ENCODE results near the gene RPS23.
"Not testable (repeated sequence)": the region's sequence is repeated elsewhere in the genome, so short reads cannot be mapped to it uniquely, and the experiment has no call there.

Gene RPS23

DNA sequence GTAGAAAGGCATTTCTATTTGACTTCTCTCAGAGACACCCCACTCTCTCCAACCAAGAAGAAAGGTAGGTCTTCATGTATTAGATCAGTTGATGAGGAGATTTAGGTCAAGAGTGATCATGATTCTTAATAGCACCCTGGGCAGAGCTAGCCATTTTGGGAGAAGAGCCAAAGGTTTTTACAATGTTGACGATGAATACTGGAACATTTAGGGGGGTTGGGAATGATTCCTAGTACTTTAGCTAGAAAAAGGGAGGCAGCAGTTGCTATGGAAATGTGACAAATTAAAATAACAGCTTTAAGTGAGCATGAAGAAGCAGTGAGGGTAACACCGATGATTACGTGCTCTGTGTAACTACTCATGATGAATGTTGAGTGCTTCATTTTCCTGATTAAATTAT is 9.5 kb upstream of the RPS23 start:
- no peak for DNase-seq

DNA sequence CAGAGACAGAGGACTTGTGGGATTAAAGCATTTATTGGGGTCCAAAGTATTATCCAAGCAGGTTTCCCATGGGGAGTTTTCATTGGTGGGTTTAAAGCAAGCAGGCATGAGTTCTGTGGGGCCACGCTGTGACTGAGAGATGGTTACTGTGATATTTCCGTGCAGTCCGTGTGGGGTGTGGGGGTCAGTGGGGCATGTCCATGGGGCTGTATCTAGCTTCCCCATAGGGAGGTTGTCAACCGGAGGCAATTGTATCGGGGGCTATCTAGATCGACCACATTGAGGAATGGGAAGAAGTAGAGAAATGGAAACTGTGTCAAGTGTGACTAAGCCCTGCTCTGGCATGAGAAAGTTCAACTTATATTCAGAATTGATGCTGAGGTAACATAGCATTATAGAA is 7.1 kb upstream of the RPS23 start:
- no peak for DNase-seq

DNA sequence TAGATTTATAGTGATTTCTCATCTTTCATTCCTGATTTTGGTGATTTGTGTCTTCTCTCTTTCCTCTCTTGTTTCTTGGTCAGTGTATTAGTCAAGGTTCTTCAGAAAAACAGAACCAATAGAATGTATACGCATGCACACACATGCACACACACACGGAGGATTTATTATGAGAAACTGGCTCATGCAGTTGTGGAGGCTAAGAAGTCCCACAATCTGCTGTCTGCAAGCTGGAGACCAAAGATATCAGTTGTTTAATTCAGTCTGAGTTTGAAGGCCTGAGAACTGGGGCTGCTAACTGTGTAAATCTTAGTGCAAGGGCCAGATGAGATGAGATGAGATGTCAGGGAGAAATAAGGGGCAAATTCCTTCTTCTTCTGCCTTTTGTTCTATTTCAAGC is 5.7 kb upstream of the RPS23 start:
- no peak for DNase-seq

DNA sequence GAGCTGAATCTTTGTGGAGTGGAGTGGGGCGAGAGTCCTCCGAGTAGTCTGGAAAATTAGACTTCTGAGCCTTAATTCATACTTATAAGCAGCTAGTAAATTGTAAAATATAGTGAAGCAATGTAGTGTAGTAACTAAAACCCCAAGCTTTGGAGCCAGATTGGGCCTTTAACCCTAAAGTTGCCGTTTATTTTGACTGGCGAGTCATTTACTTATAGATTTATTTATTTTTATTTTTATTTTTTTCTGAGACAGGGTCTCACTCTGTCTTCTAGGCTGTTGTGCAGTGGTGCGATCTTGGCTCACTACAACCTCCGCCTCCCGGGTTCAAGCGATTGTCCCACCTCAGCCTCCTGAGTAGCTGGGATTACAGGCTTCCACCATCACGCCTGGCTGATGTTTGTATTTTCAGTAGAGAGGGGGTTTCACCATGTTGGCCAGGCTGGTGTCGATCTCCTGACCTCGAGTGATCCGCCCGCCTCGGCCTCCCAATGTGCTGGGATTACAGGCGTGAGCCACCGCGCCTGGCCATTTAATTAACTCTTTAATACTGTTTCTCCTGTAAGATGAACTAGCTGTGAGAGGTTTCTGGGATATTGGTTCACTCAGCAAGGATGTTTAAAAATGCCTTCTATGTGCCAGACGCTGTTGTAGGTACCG is 687 bp upstream of the RPS23 start:
- DNase-seq: no peak

DNA sequence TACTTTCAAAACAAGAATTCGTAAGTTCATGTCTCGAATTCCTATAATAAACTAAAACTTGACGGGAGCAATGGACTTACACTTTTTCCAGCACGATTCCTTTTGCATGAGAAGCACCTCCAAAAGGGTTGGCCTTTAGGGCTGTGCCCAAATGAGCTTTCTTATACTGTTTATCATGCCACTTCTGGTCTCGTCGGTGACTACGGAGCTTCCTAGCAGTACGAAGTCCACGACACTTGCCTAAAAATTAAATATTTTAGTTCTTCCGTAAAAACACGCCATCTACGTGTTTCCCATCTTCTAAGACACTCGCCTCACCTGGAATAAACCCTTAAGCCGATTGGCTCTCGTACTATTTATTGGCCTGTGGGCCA is 554 bp downstream of the RPS23 start:
- no peak for DNase-seq

DNA sequence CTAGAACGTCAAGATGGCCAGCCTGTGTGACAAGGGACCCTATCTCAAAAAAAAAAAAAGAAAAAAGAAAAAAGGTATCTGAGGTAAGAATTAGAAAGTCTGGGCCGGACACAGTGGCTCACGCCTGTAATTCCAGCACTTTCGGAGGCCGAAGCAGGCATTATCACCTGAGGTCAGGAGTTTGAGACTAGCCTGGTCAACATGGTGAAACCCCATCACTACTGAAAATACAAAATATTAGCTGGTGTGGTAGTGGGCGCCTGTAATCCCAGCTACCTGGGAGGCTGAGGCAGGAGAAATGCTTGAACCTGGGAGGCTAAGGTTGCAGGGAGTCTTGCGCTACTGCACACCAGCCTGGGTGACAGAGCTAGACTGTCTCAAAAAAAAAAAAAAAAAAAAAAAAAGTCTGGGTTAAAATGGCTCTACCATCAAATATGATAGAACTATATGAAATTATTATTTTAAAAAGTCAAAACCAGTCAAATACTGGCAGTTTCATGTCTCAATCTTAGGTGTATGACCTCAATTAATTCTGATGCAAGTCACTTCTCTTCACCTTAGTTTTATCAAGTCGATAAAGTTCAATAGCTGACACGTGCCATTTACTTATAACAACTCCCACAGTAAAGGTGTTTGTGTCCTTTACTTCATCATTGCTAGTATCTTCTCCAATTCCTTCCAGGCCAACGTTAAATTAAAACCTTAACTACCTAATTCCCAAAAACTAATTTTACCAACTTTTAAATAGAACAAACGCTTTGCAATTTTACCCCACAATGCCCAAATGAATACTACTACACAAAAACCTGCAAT is 1.1 kb downstream of the RPS23 start:
- DNase-seq: no peak

DNA sequence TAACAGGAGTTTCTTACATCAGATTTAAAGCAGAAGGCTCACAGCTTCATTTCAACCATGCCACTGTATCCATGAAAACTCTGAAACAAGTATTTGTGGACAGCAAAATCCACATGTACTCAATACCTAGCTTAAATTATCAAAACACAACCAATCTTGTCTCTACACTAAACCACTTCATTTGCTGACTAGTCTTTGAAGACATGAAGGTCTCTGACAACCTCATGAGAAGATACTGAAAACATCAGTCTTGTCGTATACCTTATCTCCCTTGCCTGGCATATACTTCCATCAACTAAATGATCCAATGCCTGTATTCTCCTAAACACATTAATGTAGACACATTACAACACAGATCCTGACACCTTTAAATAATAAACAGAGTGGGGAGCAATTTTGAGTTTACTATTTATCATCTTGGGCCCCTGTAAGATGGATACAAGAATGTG is 2.9 kb downstream of the RPS23 start:
- DNase-seq: no peak

DNA sequence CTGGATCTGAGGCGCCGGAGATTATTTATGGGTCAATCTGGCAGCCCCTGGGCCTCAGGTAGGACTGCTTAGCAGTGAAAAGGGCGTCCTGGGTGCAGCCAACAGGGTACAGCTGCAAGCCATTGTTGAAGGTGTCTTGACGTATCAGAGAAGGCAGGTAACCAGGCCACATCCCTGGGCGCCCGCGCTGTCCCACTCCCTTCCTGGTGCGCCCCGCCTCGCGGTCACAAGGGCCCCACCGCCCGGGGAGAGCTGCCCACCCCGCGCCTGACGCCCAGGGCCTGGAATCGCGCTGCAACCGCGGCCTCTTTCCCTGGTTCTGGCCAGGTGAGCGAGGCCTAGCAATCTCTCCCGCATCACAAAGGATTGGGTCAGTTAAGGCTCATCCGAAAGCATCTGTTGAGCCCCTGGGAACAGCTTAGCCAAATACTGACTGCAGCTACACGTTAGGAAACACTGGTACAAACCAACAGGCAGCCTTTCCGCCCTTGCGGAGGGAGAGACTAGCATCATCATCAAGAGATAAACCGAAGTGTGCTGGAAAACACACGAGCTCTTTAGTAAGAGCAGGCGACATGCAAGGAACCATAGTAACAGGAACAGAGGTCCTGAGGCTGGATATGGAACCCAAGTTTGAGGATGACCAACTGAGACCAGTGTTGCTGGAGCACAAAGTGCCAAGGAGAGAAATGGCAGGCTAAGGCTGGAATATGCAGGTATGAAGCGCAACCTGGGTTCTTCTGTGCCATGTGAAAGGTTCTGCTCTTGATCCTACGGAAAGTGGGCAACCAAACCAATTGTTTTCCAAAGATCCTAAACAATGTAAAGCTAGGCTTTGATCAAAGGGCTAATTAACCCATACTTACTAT is 3.6 kb downstream of the RPS23 start:
- DNase-seq: peak; percentile 64

DNA sequence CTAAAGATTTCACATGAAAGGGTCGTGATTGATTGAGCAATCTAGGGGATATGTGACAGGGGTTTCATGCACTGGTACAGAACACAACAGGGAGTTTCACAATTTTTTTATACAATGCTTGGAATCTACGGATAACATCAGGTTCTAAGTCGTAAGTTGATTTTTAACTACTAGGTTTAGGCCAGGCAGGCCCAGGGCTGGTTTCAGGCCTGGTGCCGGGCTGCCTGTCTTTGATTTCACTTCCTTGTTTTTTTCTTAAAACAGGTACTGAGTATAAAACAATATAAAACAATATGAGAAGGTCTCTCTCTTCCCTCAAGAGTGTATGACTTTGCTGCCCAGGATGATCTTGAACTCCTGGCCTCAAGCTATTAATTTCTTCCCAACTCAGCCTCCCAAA is 4.7 kb downstream of the RPS23 start:
- DNase-seq: not testable (repeated sequence)

DNA sequence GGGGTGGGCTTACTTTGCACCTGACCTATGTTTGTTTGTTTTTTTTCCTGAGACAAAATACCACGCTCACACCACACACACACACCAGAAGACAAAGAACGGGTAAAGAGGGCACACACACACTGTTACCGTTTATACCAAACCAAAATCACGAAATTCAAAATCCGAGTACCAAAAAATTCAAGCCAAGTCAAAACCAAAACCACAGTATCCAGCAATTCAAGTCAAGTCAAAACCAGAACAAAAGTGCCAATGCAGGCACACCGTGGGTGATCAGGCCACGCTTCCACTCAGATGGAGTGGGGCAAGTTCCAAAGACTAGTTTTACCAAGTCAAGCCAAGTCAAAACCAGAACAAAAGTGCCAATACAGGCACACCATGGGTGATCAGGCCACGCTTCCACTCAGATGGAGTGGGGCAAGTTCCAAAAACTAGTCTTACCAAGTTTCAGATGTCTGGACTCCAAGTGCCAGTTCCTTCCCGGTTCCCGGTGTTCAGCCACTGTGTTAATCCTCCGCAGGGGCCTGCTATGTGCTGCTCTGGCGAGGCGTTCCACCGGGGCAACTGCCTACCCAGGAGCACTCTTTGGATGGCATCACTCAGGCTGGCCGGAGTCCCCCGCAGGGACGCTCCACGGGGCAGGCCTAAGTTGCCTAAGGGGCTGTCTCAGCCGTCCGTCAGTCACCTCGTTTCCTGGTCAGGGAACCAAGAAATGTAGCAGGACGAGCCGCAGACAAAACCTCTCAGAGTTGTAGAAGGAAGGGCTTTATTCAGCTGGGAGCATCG is 5.4 kb downstream of the RPS23 start:
- not testable (repeated sequence) for DNase-seq

DNA sequence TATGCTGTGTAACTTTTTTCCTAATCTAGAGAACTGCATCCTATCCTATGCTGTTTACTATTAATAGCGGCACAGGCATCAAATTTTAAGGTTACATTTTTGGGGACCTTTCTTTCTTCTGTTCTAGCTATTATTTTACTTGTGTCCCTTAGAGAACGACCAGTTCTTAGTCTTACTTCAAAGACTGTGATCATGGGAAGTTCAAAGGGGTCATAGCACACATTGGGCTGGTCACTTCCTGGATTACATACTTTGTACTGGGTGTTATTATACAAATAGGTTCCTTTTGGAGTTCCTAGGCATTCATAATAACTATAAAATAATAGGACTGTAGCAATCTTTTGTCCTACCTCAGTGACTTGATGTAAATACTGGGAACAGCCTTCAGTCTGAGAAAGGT is 8.8 kb downstream of the RPS23 start:
- not testable (repeated sequence) for DNase-seq

DNA sequence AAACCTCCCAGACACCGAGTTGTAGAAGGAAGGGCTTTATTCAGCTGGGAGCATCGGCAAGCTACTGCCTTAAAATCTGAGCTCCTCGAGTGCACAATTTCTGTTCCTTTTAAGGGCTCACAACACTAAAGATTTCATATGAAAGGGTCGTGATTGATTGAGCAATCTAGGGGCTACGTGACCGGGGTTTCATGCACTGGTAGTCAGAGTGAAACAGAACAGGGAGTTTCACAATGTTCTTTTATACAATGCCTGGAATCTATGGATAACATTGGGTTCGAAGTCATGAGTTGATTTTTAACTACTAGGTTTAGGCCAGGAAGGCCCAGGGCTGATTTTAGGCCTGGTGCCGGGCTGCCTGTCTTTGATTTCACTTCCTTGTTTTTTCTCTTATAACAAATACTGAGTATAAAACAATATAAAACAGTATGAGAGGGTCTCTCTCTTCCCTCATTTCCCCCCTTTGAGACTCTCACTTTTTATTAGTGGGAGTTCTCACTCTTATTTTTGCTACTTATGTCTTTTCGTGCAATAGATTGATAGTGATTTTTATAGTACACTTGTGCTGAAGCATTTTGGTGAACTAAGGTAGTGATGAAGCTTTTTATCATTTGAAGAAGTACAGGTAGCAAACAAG is 10.7 kb downstream of the RPS23 start:
- not testable (repeated sequence) for DNase-seq

DNA sequence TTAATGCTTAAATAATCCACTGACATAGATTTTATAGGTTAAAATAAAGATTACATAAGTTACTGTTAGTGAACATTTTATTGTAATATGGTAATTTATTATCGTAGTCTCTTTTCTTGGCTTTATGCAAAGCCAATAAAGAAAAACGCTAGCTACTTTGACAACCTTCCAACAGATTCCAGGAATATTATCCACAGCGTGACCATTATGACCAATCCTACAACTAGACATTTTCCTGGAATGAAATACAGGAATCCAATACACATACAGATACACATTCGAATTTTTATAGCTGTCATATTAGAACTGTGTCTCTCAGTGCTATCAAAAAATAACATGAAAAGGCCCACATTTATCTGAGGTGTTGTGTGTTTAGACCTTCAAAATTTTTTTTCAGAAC is 13.1 kb downstream of the RPS23 start:
- DNase-seq: no peak

DNA sequence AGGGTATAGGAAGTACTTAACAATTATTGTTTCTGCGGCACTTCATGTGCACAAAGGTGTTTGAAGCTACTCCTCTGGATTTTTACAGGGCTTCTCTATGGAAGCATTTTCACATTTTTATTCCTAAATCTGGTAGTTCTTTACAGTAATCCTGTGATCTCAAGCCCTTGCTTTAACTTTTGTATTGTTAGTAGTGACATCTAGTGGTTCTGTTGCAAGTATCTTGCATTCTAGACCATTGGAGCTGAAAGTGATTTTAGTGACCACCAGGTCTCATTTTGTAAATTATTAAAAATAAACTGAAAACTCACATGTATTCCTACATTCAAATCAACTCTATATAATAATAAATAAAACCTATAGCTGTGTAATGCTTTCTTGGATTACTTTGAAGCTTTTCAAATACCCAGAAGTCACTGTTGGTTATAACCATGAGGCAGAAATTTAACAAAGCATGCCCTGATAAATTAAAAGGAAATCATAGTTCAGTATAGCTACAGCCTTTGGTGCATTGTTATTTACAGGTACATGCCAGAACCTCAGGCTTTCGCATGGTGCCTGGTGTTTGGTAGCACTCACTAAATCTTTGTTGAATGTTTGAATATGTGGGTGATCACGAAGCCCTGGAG is 18.9 kb downstream of the RPS23 start:
- DNase-seq: no peak

DNA sequence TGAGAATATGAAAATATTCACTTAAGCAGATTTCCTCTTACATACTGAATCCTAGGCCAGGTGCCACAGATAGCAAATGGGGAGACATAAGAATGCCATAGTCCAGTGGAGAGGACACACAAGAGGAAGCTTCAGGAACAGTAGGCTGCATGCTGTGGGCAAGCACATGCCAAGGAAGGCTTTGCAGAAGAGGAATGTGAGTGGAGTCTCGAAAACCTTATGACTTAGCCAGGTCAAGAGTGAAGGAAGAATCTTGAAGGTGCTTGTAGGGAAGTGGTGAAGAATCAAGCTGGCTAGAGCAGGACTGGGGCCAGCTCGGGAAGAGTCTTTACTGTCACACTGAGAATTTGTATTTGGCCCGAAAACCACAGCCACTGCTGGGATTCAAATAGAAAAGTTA is 20.4 kb downstream of the RPS23 start:
- DNase-seq: no peak

DNA sequence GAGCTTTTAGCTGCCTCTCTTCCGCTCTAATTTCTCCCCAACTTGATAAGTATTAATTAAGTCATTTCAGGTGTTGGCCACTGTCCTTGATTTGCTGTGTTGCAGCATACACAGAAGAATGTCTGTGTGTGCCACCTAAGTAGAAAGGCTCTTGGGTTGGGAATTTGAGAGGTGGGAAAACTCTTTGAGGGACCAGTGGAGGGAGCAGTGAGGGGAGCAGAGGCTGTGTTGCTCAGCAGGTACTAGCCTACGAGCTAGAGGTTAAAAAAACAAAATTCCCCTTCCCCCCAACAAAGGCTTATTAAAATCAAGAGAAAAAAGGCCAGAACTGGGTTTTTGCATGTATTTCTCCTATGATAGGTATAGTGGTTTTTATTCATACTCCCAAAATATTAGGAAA is 20.9 kb downstream of the RPS23 start:
- no peak for DNase-seq

DNA sequence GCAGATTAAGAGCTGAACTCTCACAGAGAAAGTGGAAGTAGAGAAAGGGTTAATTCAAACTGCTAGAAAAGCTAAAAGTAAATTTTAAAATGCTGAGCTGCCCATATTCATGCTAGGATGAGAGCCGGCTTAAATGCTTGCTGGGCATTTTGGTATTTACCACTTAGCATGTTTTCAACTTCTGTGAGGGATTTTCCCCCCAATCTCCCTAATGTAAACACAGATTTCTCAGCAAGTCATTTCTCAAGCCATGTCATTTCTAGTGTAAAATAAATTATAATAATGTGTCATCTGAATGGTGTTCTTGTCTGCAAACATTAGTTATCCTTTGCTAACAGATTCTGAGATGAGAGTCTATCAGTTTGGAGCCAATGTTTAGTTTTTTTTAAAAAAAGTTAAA is 22.3 kb downstream of the RPS23 start:
- no peak for DNase-seq

DNA sequence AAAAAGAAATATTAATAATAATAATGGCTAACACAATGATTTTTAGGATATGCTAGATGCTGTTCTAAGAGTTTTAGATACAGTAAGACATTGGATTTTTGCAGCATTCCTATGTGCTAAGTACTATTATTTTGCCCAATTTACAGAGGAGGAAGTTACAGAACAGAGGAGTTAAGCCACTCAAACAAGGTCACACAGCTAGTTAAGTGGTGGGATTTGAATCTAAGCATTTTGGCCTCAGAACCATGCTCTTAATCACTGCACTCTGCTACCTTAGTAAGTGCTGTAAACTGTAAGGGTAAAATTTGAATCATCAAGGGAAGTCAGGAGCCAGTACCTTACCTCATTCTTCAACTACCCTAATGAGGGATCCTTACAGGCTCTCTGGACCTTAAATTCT is 25.4 kb downstream of the RPS23 start:
- DNase-seq: no peak

DNA sequence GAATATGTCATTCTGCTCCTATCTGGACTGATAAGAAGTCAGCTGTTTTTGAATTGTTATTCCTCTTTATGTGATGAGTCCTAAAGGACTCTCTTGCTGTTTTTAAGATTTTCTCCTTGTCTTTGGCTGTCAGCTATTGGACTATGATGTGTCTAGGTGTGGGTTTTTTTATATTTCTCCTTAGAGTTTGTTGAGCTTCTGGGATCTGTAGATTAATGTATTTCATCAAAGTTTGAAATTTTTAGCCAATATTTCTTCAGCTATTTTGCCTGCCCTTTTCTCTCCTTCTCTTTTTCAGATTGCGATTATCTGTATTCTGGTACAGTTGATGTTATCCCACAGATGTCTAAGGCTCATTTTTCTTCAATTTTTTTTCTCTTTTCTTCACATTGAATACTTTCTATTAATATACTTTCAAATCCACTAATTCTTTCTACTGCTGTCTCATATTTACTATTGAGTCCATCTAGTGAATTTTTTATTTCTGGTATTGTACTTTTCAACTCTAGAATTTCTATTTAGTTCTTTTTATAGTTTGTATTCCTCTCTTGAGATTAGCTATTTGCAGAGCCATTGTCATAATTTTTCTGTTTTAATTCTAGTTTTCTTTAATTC is 31.1 kb downstream of the RPS23 start:
- DNase-seq: no peak

DNA sequence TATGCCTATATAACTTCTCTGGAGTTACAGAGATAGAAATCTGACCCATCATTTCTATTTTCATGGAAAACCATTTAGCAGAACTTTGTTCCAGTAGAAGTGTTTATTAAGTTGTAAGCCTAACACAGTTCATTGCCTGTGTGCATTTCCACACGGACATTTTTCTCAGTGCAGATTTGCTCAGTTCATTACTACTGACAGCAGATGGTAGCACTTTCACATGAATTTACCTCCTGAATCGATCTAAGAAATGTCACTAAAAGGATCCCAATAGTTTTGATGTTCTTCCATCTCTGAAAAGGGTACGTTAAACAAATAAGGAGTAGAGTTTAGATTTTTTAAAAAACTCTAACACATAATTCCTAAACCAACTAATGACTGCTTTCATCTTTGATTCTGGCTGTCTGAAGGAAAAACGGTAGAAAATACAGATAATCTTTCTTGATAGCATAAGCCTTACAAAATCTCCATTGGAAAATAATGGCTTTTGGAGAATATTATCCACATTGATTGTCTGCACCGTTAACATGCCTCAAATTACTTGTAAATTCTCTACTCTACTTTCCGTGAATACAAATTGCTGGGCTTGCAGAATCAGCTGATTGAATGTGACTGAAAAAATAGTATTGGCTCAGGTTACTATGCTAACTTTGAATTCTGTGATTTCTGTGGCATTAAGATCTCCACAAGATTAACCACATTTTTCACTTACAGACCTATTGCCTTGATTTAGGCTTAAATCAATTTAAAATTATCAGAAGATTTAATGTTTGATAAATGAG is 33.1 kb downstream of the RPS23 start:
- DNase-seq: no peak

DNA sequence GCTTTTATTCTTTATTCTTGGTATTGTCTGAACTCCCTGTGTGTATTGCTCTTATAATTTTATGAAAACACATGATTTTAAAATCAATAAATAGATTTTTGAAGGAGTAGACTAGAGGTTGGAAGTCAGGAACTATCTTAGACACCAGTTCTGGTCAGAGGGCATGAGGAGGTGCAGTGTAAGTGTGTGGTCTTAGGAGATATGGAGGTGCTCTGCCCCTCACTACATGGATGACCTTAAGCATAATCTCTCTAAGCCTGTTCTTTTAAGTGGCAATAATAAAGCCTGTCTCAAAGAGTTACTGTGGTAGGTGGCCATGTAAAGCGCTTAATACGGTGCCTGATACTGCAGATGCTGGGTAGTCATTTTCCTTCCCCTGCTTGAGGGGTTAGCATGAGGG is 34.0 kb downstream of the RPS23 start:
- no peak for DNase-seq

Data from activated effector memory CD4-positive, alpha-beta T cell treated with anti-CD3 and anti-CD28 coated beads, Interleukin-2, amount 50 U/mL, for 16 hours (primary cell).